HG03432 (cell line): ENCODE results near the gene CCSER1.
"Not testable (repeated sequence)": the region's sequence is repeated elsewhere in the genome, so short reads cannot be mapped to it uniquely, and the experiment has no call there.

Source experiments
- ATAC-seq: cut with Tn5 transposase; IDR thresholded peaks from one replicate; pipeline ENCODE4 v1.9.1; 2021; ENCODE audit warnings: mild to moderate bottlenecking, moderate library complexity; ENCODE audit not compliant: unreplicated experiment

Gene CCSER1

DNA sequence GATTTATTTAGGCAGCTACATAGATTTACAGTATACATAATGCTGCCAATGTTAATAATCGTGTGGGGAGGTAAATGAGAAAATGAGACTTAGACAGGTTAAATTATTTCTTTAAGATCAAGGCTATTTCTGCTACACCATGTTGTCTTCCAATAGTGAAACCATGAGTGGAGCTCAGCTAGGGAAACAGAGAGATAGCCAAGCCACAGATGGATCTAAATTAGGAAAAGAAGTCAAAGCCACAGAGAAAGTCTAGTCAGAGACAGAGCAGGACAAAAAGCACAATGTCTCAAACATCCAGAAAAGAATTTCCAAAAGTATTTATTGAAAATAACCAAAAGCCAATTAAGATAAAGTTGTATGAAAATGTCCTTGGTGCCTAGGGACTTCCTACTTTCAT lies 1309.4 kb downstream of the CCSER1 start:
- ATAC-seq = no peak

DNA sequence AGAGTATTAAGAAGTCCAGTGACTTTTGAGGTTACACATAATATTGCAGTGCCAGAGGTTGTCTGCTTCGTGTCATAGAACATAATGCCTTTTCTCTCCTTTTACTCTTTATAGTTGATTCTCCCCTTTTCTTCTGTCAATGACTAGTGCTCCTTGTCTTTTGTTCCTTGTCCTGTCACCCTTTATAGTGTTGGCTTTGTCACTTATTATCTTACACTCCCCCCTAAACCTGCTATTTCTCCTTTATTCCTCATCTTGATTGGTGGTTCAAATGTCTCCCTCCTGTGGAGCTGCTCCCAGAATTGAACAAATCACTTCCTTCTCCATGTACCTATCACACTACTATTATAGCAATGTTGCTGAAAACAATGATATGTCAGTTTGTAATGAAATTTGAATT lies 1320.0 kb downstream of the CCSER1 start:
- no peak for ATAC-seq

GRCh38 chr4:91448668-91449330 lies 1321.6 kb downstream of the CCSER1 start:
- ATAC-seq = no peak

- no peak for ATAC-seq
Measured at GRCh38 chr4:91454111-91454510, 1326.9 kb downstream of the CCSER1 start.

GRCh38 chr4:91462566-91462965 lies 1335.4 kb downstream of the CCSER1 start:
- not testable (repeated sequence) for ATAC-seq

DNA sequence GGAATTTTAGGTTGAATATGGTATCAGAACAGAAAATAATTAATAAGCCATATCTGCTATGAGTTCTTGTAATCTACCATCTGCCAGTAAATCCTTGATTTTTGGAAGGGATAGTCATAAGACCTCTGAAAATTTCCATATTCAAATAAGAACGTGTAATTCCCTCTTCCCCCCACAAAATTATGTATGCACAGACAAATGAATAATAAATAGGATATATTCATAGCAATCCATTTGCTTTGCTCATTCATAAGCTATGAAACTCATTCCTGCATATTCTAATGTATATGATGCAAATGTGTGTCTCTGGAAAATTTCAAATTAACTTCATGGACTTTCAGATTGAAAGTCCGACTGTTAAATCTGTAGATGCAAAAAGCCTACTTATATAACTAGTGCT lies 1343.5 kb downstream of the CCSER1 start:
- no peak for ATAC-seq

GRCh38 chr4:91471280-91471679 lies 1344.1 kb downstream of the CCSER1 start:
- ATAC-seq = no peak

DNA sequence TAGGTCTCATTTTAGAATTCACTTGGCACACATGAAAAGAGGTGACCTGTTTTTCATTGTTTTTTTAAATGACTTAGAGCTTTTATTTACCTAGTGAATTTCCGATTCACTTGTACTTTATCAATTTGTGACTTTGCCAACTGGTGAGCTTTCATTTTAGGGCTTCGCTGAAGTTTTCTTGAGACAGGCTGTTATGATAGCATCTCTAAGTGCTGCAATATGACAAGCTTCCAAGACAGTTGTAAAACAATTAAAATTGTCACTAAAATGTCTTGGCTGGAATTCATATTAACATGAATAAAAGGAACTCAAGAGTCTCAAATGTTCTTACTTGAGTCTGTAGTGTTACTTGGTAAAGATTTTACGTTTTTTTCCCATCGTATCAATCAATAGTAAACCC lies 1344.9 kb downstream of the CCSER1 start:
- no peak for ATAC-seq

DNA sequence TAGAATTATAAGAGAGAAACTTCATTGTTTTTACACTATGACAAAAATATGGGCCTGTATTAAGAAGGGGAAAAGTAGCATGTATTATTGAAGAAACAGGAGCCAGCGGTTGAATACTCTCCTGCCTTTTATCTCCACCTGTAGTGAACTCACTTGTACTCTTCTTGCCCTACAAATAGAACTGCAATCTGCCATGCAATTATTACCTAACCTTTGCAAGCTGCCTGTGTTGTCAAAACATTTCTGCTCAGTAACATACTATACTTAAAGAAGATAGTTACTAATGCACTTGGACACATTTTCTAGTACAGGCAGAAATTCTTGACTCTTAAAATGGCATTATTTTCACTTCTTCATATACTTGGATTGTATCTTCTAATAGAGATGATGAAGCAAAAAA lies 1358.2 kb downstream of the CCSER1 start:
- ATAC-seq = no peak

DNA sequence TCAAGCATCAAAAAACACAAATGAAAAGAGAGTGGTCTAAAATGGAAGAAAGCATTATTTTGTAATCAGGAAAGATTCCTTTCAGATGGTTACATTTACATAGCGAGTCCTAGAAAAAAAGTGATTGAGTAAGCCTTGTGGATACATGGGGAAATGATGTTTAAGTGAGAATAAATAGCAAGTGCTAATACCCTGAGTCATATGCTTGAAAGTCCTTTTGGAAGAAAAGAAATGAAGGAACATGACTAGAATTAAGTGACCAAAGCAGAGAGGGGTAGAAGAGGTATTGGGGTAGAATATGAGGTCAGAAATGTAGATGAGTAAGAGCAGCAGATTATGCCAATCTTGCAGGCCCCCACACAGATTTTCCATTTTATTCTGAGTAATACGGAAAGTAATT lies 1361.8 kb downstream of the CCSER1 start:
- no peak for ATAC-seq

- ATAC-seq = peak; percentile 73
Measured at GRCh38 chr4:91497892-91498291, 1370.7 kb downstream of the CCSER1 start.

DNA sequence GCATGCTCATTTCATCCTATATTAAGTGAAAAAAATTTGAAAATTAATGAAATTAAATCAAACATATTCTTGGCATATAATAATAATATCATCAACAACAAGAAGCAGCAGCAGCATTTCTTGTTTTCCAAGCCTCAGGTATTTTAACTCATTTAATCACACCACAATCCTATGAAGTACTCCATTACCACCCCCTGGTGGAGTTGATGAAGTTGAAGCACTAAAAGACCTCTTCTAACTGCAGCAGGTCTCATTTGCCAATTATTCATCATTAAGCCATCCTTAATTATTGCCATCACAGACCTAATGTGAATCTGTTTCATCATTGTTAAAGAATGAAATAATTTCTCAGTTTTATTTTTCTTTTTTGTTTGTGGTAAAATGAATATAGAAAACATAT lies 1375.2 kb downstream of the CCSER1 start:
- ATAC-seq = no peak

- ATAC-seq = no peak
Measured at GRCh38 chr4:91513326-91513725, 1386.1 kb downstream of the CCSER1 start.

GRCh38 chr4:91519155-91519554 lies 1392.0 kb downstream of the CCSER1 start:
- ATAC-seq = no peak

DNA sequence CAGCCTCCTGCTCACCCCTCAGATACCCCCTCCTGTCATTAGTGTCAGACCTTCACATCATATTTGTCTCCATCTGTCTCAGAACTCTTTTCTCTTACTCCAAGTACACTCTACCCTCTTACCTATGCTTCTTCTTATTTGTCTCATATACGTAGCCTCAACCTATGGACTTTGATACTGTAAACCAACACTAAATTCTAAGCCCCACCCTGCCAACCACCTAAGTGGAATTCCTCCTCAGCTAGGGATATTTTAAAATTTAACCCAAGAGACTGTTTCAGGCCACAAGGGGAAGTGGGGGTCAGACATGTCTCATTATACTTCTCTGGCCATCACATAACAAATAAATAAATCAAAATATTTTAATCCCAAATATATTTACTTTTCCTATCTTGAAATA lies 1398.4 kb downstream of the CCSER1 start:
- ATAC-seq = no peak

DNA sequence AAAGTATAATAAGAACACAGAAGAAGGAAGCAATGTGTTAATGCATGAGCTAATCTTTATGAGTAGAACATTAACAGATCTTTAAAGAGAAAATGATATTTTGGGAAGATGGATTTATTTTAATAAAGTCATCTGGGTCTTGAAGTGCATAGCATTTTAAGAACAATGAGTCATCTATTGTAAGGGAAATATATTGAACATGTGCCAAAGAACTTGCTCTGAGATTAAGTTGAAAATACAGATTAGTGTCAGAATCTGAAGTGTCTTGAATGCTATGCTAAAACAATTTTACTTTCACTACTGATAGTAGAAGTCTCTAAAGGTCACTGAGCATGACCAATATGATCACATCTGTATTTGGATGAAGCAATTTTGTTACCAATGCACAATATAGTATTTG lies 1399.9 kb downstream of the CCSER1 start:
- no peak for ATAC-seq

GRCh38 chr4:91567594-91567993 lies 1440.4 kb downstream of the CCSER1 start:
- no peak for ATAC-seq

DNA sequence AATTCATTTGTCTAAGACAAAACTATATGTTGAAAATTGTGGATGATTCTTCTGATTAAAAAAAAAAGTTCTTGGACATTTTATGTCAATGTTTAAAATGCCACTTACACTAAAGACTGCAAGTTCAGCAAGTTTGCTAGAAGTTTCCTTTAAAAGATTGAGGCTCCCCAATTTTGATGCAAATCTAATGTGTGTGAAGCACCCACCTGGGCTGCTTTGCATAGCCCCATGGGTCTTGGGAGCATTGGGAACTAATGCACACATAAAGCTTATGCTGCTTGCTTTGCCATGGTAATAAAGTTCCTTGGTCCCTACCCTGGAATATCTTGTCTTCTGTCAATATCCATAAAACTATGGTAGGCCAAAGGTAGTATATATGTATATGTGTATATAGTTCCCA lies 1450.7 kb downstream of the CCSER1 start:
- ATAC-seq = no peak

GRCh38 chr4:91590260-91590659 lies 1463.1 kb downstream of the CCSER1 start:
- ATAC-seq = no peak

- ATAC-seq = no peak
Measured at GRCh38 chr4:91592125-91592524, 1464.9 kb downstream of the CCSER1 start.

GRCh38 chr4:91596718-91597117 lies 1469.5 kb downstream of the CCSER1 start:
- ATAC-seq = no peak

DNA sequence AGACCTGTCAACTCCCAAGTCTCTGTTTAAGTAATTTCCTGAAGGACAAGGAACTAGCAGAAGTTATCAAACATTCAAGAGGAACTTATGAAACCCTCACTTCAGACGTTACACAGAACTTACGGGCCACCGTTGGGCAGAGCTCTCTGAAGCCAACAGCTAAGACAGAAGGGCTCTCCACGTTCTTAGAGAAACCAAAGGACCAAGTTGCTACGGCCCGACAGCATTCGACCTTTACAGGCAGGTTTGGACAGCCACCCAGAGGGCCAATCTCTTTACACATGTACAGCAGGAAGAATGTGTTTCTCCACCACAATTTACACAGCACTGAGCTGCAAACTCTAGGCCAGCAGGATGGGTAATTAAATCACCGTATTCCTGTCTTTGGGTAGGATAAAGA lies 1471.5 kb downstream of the CCSER1 start:
- no peak for ATAC-seq

DNA sequence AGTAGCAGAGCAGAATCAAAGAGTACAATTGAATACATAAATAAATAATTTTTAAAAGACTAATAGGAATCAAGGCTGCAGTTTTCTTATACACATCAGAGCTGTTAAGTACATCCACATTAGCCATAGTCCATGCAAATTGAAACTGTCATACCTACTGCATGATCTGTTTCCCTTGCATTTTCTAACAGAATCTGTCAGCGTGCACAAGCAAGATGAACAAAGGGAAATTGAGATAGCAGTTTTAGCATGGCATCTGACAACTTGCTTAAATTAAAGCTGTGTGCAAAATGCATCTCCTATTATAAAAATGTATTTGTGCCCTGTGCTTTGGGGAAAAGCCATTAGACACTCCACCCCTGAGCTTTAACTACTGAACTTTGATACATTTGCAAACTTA lies 1473.1 kb downstream of the CCSER1 start:
- no peak for ATAC-seq
